NT2/D1 (cell line): ENCODE results near the gene SEC23B.

Experiments used
- SUZ12 ChIP-seq: IDR thresholded peaks from 2 replicates; pipeline ENCODE4 v1.6.1; 2011; ENCODE audit not compliant: insufficient read length, insufficient read depth; ENCODE audit errors: extremely low read depth
- YY1 ChIP-seq: IDR thresholded peaks from 2 replicates; pipeline ENCODE4 v1.6.1; 2011; ENCODE audit not compliant: insufficient read length, insufficient read depth
- ZNF274 ChIP-seq: IDR thresholded peaks from 2 replicates; pipeline ENCODE4 v1.6.1; 2011; ENCODE audit warnings: mild to moderate bottlenecking, low read depth, low read length

- TF ChIP-seq ZNF274 (no peak), YY1 (no peak), SUZ12 (no peak)
These were observed 8.2 kb downstream of the SEC23B start for GRCh38 chr20:18515973-18516372.
